ENCODE data around the gene TMEM182.
A peak's percentile ranks its signal among the peaks of the same experiment; 100 is the strongest.

The TMEM182 gene

GRCh38 chr2:102761763-102762162, at the start of gene TMEM182:
TSS of gene TMEM182 (plus strand) at chr2:102762031. CDS start at chr2:102762218, 187 bp downstream.
- DNase-seq: no peak

- no peak for DNase-seq
These were observed 44.4 kb upstream of the TMEM182 start for GRCh38 chr2:102717308-102718018.

- no peak for DNase-seq
These were observed 43.2 kb upstream of the TMEM182 start for GRCh38 chr2:102718387-102719316.

- DNase-seq: no peak
These were observed 37.8 kb upstream of the TMEM182 start for GRCh38 chr2:102724016-102724490.

GRCh38 chr2:102724553-102724952, 37.3 kb upstream of the TMEM182 start:
- no peak for DNase-seq

- no peak for DNase-seq
These were observed 35.4 kb upstream of the TMEM182 start for GRCh38 chr2:102726128-102727087.

GRCh38 chr2:102735416-102736109, 26.3 kb upstream of the TMEM182 start:
- DNase-seq: no peak

GRCh38 chr2:102736110-102736409, 25.8 kb upstream of the TMEM182 start:
- DNase-seq: peak; percentile 6

GRCh38 chr2:102736410-102737409, 25.1 kb upstream of the TMEM182 start:
- DNase-seq: peak; percentile 87

GRCh38 chr2:102737431-102737830, 24.4 kb upstream of the TMEM182 start:
- DNase-seq: no peak

GRCh38 chr2:102743259-102743658, 18.6 kb upstream of the TMEM182 start:
- no peak for DNase-seq

GRCh38 chr2:102748107-102748506, 13.7 kb upstream of the TMEM182 start:
- no peak for DNase-seq

- no peak for DNase-seq
These were observed 11.9 kb upstream of the TMEM182 start for GRCh38 chr2:102749938-102750337.

- DNase-seq: no peak
These were observed 8.2 kb upstream of the TMEM182 start for GRCh38 chr2:102753563-102754159.

GRCh38 chr2:102754456-102755145, 7.2 kb upstream of the TMEM182 start:
- no peak for DNase-seq

- no peak for DNase-seq
These were observed 6.5 kb upstream of the TMEM182 start for GRCh38 chr2:102755284-102755683.

- DNase-seq: no peak
These were observed 3.4 kb upstream of the TMEM182 start for GRCh38 chr2:102758439-102758838.

- DNase-seq: no peak
These were observed 2.3 kb downstream of the TMEM182 start for GRCh38 chr2:102764083-102764482.

- DNase-seq: no peak
These were observed 3.2 kb downstream of the TMEM182 start for GRCh38 chr2:102765061-102765460.

GRCh38 chr2:102768253-102768652, 6.4 kb downstream of the TMEM182 start:
- DNase-seq: no peak

All from activated T-cell treated with anti-CD3 and anti-CD28 coated beads for 4 hours (primary cell).